HG03571 (cell line): ENCODE results near the gene PAIP1.
A peak's percentile ranks its signal among the peaks of the same experiment; 100 is the strongest.
"Not testable (repeated sequence)": the region's sequence is repeated elsewhere in the genome, so short reads cannot be mapped to it uniquely, and the experiment has no call there.

Experiments
- ATAC-seq: cut with Tn5 transposase; IDR thresholded peaks from one replicate; pipeline ENCODE4 v1.9.1; 2021; ENCODE audit not compliant: unreplicated experiment

PAIP1 gene

DNA sequence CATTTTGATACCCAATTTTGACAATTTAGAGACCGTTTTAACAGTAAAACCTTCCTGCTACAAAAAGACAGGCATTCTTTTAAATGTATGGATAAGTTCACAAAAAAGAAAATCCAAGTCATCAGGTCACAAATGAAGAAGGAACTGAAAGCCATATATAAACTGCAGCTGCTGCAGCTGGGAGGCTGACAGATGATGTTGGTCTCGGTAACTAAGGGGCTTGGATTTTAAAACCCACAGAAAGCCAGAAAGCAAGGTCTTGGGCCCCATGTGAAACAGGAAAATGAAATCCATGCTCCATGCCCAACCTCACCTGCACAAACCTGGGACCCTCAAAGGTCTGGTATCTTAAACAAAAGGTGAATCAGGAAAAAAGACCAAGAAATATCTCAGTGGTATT, 26.2 kb downstream of the PAIP1 start:
- no peak for ATAC-seq

- ATAC-seq = no peak
These were observed 33.2 kb downstream of the PAIP1 start for GRCh38 chr5:43523662-43524072.

- ATAC-seq = no peak
These were observed 36.3 kb downstream of the PAIP1 start for GRCh38 chr5:43520615-43521014.

- no peak for ATAC-seq
These were observed 41.2 kb downstream of the PAIP1 start for GRCh38 chr5:43515678-43516048.

DNA sequence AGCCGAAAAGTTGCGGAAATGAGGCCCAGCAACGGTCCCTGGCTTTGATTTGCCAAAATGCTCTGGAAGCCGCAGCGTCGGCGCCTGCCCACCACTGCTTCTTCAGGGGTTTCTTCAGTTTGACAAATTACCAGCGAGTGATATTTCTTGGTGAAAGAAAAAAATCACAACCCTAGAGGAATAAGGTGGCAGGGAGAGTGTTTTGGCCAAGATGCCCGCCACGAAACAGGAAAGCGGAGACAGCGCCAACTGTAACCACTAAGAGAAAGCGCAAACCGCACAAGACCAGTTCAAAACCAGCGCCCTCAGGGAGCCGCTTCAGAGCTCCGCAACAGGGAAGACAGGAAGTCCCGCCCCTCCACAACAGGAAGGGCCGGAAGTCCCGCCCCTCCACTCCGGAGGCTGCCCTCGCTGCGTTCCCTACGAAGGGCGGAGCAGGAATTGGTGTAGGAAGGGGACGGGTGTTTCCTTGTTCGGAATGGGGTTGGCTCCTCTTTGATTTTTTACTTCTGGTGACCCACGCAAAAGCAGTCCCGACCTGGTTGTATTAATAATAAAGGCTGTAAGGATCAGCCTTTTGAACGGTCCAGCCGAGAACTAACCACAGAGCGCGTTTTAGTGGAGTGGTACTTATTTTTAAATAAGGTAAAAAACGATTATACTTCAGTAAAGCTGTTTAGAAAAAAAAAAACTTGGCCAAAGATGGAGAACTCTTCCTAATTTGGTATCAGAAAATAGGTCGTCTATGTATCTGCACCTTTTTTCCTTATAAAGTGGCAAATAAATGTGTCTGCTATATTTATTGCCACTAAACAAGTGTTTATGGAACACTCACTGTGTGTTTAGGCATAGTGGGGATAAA, 41.8 kb downstream of the PAIP1 start, which contains the start of gene C5orf34:
C5orf34 (minus strand) TSS at position 333 of the 862 bp plus-strand sequence. CDS start 5,809 bp downstream, outside the sequence.
- peak; percentile 99 for ATAC-seq

DNA sequence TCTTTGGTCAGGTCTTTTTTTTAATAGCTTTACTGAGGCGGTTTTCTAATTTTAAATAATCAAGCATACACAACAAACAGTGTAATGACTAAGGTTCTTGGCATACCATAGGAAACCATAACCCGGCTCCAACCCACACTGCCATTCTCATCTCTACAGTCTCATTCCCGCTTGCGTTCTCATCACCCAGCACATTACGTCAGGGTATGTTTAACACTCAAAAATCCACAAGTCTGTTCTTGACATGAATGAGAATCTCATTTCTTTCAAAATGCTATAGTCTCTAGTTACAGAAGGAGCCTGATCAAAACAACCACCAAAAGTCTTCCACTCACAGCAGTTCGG, 42.4 kb downstream of the PAIP1 start:
- peak; percentile 21 for ATAC-seq

- ATAC-seq = no peak
These were observed 42.9 kb downstream of the PAIP1 start for GRCh38 chr5:43514025-43514424.

- not testable (repeated sequence) for ATAC-seq
These were observed 45.8 kb downstream of the PAIP1 start for GRCh38 chr5:43511062-43511461.

GRCh38 chr5:43498581-43498980, 58.3 kb downstream of the PAIP1 start:
- ATAC-seq = no peak

- no peak for ATAC-seq
These were observed 59.4 kb downstream of the PAIP1 start for GRCh38 chr5:43497311-43498104.

GRCh38 chr5:43491326-43491725, 65.6 kb downstream of the PAIP1 start:
- ATAC-seq = no peak

- no peak for ATAC-seq
These were observed 70.5 kb downstream of the PAIP1 start for GRCh38 chr5:43486353-43486752.

DNA sequence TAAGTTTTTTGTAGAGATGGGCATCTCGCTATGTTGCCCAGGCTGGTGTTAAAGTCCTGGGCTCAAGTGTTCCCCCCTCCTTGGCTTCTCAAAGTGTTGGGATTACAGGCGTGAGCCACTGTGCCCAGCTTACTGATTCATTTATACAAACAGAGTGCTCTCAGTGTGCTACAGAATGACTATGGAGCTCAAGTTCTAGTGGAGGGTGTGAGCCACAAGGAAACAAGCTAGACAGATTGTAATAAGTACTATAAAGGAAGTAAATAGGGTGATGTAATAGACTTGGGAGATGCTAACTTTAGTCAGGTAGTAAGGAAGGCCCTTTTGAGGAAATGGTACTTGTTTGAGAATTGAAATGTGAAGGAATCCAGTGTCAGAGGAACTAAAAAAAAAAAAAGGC, 71.5 kb downstream of the PAIP1 start:
- ATAC-seq = no peak

GRCh38 chr5:43484106-43484849, 72.6 kb downstream of the PAIP1 start:
- ATAC-seq = peak; percentile 65

DNA sequence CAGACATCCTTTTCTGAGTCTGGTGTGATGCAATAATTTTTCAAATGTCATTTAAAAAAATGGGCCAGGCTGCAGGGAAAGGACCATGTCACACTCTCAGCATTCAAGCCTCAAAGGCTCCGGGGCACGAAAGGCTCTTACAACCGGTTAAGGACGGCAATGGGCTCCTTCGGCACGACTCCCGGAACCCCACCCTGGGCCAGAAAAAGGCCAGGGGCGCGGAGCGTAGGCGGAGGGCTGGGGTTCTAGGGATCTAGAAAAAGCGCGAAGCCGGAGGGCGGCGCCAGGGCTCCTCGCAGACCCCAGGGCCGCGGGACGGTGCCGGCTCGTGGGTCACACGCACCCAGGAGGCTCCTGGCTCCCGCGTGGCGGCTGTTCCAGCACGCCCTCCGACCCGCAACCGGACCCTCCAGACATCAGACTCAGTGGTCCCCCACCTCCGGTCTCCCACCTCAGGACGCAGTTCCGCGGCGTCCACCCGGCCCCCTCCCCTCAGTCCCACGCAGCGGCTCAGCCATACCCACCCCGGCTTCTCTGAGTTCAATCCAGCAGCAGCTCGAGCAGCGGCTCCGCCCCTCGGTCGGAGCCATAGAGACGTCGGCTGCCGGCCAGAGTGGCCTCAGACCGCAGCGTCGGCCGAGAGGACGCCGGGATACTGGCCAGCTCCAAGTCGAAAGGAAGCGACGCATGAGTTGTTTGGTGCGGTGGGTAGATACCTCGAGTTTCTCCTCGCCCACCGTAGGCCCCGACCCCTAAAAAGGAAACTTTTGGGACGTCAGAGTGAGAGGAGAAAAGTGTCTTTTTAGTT, 73.4 kb downstream of the PAIP1 start, which contains the start of gene TMEM267:
TMEM267 (minus strand) TSS at position 568 of the 808 bp plus-strand sequence. CDS start 29,896 bp downstream, outside the sequence.
- peak; percentile 91 for ATAC-seq

DNA sequence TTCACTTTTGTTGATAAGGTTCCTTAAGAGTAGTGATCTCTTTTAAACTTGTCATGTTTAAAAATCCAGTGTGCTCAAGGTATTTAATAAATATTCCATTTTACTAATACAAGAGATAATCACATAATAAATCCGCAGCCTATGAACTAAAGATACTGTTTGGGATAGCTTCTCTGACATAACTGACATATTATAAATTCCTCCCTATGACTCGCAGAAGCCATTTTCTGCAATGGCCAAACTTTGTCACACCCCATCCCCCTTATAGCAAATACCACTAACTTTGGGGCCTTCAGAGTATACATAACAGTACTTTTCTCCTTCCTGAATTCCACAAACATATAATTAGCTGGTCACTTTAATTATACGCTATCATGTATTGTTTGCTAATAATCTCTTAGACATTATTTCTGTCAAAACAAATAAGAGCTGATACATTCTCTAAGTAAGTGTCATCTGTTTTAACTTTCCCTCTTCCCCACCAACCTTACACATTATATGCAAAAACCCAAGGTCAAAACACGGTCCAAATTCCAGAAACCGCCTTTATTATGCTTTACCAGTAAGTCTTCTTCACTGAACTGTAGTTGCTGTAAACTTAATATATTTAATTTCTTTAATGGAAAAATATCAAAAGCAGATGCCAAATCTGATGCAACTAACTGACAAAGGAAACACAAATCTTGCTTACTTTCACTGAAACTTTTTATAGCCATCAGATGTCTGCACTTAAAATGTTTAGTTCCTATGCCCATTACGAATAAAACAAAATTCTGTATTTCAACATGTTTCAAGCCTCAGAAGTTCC, 74.2 kb downstream of the PAIP1 start:
- ATAC-seq = no peak
